D341Med (cell line): ENCODE measurements around the gene TGM5.

ENCODE experiments used
- DNase-seq: peaks from one replicate; pipeline ENCODE4 v3.0.0; 2012; ENCODE audit warnings: low spot score

TGM5 gene

GRCh38 chr15:43190178-43190577 is 76.5 kb downstream of the TGM5 start:
- no peak for DNase-seq

GRCh38 chr15:43189296-43189695 is 77.4 kb downstream of the TGM5 start:
- no peak for DNase-seq

GRCh38 chr15:43187544-43188155 is 79.1 kb downstream of the TGM5 start:
- no peak for DNase-seq

- DNase-seq = no peak
Measured at GRCh38 chr15:43186003-43186353, 80.8 kb downstream of the TGM5 start.

GRCh38 chr15:43185157-43186002 is 81.3 kb downstream of the TGM5 start, which contains the start of gene CCNDBP1:
TSS of gene CCNDBP1 (plus strand) at chr15:43185403. CDS start at chr15:43185499, 96 bp downstream.
- DNase-seq = peak; percentile 95

- DNase-seq = no peak
Measured at GRCh38 chr15:43184407-43185124, 82.2 kb downstream of the TGM5 start.

GRCh38 chr15:43183270-43183669 is 83.5 kb downstream of the TGM5 start:
- DNase-seq = no peak
